ENCODE measurements around the gene USF1.
"Not testable (repeated sequence)": the region's sequence is repeated elsewhere in the genome, so short reads cannot be mapped to it uniquely, and the experiment has no call there.

USF1 gene

GRCh38 chr1:161047436-161048420 is 2.0 kb upstream of the USF1 start:
- DNase-seq = no peak

DNA sequence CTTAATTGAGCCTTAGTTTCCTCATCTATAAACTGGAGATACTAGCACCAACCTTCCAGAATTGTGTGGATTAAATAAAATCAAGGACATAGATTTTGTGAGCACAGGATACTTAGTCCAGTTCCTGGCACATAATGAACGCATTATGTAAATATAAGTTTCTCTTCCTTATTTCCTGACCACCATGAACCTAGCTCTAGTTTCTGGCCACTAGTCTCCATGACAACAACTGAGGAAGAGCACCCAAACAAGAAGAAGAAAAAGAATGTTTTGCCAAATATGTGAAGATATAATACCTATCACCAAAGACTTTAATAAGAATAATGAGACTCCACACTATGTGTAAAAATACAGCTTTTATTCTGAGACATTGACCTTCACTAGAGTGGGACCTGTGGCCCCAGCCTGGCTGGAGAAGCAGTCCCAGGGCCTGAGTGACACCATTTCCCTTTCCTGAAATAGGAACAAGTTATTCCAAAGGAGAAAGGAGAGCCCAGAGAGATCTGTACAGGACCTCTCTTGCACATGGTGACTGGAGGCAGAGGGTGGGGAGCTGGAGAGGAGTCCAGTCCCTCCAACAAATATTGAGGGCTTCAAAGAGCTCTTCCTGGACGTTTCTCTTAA is 940 bp upstream of the USF1 start:
- DNase-seq = no peak

DNA sequence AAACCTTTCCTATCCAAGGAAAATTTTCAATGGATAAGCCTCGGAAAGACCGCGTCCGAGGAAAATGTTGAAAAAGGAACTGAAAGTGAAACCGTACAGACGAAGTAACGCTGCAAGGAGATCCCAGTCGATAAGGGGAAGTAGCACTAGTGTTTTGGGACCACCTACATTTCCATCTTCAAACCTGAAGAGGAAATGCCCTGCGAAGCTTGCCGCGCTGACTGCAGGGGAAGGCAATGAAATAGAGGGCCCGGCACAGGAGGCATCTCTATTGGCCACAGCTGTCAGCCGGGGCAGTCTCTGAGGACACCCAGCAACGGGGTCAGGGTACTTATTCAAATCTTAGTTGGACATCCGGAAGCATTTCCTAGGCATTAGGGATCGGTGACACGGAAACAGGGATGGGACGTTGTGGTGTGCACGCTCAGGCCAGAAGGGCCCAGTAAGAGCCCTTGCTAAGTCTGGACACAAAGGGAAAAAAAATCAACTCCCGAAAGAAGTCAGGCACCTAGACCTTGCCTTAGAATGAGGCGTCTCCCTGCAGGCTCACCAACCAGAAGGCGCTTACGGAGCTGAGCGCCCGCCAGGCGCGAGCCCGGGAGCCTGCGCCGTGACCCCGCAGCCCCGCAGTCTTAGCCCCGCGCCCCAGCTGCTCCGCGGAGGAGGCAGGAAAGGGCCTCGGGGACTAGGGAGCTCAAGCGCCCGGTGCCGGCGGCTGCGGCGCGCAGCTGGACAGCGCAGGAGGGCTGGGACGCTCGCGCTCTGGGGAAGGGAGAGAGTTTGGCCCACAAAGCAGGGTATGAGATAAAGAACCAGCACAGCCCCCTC is 655 bp downstream of the USF1 start:
- peak; percentile 63 for DNase-seq

GRCh38 chr1:161044535-161044907 is 1.3 kb downstream of the USF1 start:
- no peak for DNase-seq

- DNase-seq = no peak
Observed at GRCh38 chr1:161039546-161039945, 6.2 kb downstream of the USF1 start.

GRCh38 chr1:161039154-161039545 is 6.6 kb downstream of the USF1 start:
- no peak for DNase-seq

- DNase-seq = peak; percentile 90
Observed at GRCh38 chr1:161038523-161039153, 7.1 kb downstream of the USF1 start, which contains the start of gene TSTD1. TSS of gene TSTD1 (minus strand) at chr1:161038964. CDS start at chr1:161038889, 75 bp downstream.

GRCh38 chr1:161037661-161038522 is 7.9 kb downstream of the USF1 start:
- DNase-seq = no peak

- DNase-seq = no peak
Observed at GRCh38 chr1:161033751-161034150, 12.0 kb downstream of the USF1 start.

DNA sequence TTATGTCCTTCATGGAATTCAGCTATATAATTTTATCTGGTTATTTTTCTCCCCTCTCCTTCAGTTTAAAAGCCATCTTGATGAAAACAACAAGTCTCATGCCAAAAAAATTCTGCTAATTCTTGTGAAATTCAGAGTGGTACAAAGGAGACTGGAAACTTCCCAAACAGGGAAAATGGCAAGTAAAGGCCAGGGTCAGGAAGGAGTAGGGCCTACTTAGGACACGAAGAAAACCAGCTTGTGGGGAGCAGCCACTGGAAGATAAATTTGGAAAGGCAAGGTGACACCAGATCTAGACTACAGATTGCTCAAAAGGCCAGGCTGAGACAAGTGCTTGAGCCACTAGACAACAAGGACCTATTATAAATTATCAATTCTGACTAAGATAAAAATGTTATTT is 13.4 kb downstream of the USF1 start:
- DNase-seq = no peak

DNA sequence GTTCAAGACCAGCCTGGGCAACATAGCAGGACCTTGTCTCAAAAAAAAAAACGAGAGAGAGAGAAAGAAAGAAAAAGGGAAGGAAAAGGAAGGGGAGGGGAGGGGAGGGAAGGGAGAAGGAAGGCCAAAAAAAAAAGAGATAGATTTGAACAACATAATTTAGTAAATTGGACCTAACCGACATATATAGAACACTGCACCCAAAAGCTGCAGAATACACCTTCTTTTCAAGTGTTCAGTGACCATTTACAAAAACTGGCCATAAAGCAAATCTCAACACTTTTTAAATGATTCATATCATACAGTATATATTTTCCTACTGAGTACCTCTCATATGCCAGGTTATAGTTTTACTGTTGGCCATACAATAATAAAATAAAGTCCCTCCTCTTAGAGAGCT is 13.9 kb downstream of the USF1 start:
- no peak for DNase-seq

DNA sequence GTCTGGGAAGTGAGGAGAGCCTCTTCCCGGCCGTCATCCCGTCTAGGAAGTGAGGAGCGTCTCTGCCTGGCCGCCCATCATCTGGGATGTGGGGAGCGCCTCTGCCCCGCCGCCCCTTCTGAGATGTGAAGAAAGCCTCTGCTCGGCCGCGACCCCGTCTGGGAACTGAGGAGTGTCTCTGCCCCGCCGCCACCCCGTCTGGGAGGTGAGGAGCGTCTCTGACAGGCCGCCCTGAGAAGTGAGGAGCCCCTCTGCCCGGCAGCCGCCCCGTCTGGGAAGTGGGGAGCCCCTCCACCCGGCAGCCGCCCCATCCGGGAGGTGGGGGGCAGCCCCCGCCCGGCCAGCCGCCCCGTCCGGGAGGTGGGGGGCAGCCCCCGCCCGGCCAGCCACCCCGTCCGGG is 16.3 kb downstream of the USF1 start:
- DNase-seq = not testable (repeated sequence)

- DNase-seq = not testable (repeated sequence)
Observed at GRCh38 chr1:161026954-161027353, 18.8 kb downstream of the USF1 start.

DNA sequence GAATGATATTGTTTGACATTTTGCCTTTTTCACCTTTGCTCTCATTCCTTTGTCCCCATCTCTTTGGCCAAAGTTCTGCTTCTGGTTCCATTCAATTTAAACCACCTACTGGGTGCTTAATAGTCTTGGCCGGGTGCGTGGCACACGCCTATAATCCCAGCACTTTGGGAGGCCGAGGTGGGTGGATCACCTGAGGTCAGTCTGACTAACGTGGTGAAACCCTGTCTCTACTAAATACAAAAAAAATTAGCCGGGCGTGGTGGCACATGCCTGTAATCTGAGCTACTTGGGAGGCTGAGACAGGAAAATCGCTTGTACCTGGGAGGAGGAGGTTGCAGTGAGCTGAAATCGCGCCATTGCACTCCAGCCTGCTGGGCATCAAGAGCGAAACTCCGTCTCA is 23.3 kb downstream of the USF1 start:
- not testable (repeated sequence) for DNase-seq

- DNase-seq = no peak
Observed at GRCh38 chr1:161021970-161022353, 23.8 kb downstream of the USF1 start.

- DNase-seq = peak; percentile 95
Observed at GRCh38 chr1:161021165-161021969, 24.4 kb downstream of the USF1 start.

GRCh38 chr1:161020509-161021164 is 25.1 kb downstream of the USF1 start, which contains the start of gene F11R:
TSS of gene F11R (minus strand) at chr1:161021152. CDS start at chr1:161021073, 79 bp downstream.
- DNase-seq = no peak

DNA sequence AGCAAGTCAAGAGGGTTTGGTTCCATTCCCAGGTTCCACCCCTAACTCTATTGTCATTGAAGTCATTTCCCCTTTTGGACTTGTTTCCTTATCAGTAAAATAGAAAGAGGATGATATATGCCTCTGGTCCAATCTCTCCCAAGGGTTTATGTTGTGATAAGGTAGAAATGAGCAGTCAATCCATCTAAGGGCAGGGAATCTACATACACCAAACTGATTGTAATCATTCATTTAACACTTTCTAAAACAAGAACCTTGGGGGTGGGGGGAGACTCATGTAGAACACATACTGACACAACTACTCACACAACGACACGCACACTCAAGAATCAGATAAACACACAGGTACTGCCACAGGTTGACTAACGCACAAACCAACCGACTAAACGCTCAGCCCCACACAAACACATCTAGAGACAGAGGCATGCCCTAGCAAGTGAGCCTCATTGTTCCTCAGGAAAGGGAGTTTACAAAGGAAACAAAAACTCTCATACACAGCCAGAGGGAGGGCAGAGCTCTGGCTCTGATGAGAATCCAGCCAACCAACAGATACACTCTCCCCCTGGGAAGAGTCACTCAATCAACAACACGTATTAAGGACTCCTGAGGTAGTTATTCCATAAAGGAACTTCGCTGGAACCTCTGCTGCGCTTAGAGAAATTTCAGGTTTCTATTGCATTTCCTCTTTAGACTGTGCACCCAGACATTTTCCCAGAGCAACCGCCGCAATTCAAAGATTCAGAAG is 25.9 kb downstream of the USF1 start:
- no peak for DNase-seq

GRCh38 chr1:161019111-161019660 is 26.6 kb downstream of the USF1 start:
- DNase-seq = not testable (repeated sequence)

Measured in CD4-positive, alpha-beta T cell treated with Interleukin-17A for 4 hours (primary cell).